GM12878 (cell line): Measurements from ENCODE around the gene EGFR.

Experiments used
- CTCF ChIP-seq, 3 experiments: IDR thresholded peaks in 2 of 3; conservative IDR thresholded peaks in 1 of 3; 2 replicates each; pipeline ENCODE4 v1.5.1; 2011; ENCODE audit warnings: low read depth in 3 of 3, low read length in 3 of 3, mild to moderate bottlenecking in 3 of 3, control low read depth in 2 of 3, moderate library complexity in 2 of 3, inconsistent platforms in 1 of 3, mixed read lengths in 1 of 3; ENCODE audit not compliant: control insufficient read depth in 2 of 3, insufficient read depth in 1 of 3; ENCODE audit errors: extremely low read depth in 1 of 3
- EP300 ChIP-seq, 2 experiments: fragments of 150-350 bp in 1 of 2; IDR thresholded peaks; 2 replicates each; pipeline ENCODE4 v1.6.1; 2011 to 2012; ENCODE audit warnings: low read depth in 2 of 2, low read length in 2 of 2, borderline replicate concordance in 1 of 2, improper control_type of control experiment in 1 of 2, inconsistent platforms in 1 of 2; ENCODE audit not compliant: control insufficient read depth in 1 of 2
- POLR2A ChIP-seq: IDR thresholded peaks from 2 replicates; pipeline ENCODE4 v1.6.1; 2011; ENCODE audit warnings: low read depth, mild to moderate bottlenecking, low read length
- REST ChIP-seq: IDR thresholded peaks from 2 replicates; pipeline ENCODE4 v1.6.1; 2012; ENCODE audit warnings: mild to moderate bottlenecking, low read depth, low read length
- ZBTB11 ChIP-seq: fragments of 450-650 bp; formaldehyde crosslinking; IDR thresholded peaks from 2 replicates; pipeline ENCODE4 v1.5.0; 2022; ENCODE audit warnings: mild to moderate bottlenecking, missing genetic modification characterization
- ZNF24 ChIP-seq: fragments of 450-650 bp; IDR thresholded peaks from 2 replicates; pipeline ENCODE4 v1.6.1; 2017; ENCODE audit warnings: antibody characterized with exemption, mild to moderate bottlenecking

GRCh38 chr7:55084307-55084706 lies 65.5 kb downstream of the EGFR start:
- TF ChIP-seq ZBTB11 (CRISPR knock-in tag) (no peak), ZNF24 (no peak), REST (no peak), CTCF (IDR thresholded peaks at IDR 0.05 in 2 of 3, conservative IDR thresholded peaks at IDR 0.05 in 1 of 3; ENCODE audit: control insufficient read depth in 2 of 3, extremely low read depth in 1 of 3, insufficient read depth in 1 of 3, low read depth in 3 of 3, low read length in 3 of 3) (no peak), POLR2A (no peak), EP300 (IDR thresholded peaks at IDR 0.05; ENCODE audit: borderline replicate concordance in 1 of 2, control insufficient read depth in 1 of 2, low read depth in 2 of 2, low read length in 2 of 2) (no peak)
